LNCAP (cell line): ENCODE data around the gene AHNAK2.

Experiments used
- TF ChIP-seq, protein P1 (sequence below): fragments of 450-650 bp; IDR thresholded peaks from 2 replicates; pipeline ENCODE4 v1.5.1; 2017; ENCODE audit warnings: mild to moderate bottlenecking

AHNAK2 gene

DNA sequence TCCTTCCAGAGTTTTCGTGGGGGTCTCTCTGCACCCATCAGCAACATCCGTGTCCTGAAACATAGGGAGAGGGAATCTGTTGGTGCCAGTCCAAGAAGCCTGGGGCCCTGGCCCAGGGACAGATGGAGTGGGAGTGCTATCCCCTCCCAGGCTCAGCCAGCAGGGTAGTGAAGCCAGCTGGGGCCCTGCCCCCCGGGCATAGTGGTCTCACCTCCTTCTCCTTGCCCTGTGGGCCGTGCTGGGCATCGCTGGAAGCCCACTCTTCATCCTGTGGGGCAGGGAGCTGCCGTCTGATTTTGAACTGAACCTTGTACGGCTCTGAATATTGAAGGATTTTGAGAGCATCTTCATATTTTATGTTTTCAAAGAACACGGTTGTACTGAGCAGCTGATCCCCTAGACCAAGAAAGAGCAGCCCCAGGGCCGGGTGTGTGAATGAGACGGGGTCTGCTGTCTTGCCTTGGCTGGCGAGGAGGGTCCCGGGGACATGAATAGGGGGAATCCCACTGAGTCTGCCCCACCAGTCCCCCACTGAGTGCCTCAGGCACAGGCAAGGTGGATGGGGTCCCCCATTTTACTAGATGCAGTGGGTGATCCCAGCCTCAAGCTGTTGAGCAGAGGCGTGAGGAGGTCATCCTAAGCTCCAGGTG is 23.3 kb downstream of the AHNAK2 start:
- TF ChIP-seq, protein P1, sequence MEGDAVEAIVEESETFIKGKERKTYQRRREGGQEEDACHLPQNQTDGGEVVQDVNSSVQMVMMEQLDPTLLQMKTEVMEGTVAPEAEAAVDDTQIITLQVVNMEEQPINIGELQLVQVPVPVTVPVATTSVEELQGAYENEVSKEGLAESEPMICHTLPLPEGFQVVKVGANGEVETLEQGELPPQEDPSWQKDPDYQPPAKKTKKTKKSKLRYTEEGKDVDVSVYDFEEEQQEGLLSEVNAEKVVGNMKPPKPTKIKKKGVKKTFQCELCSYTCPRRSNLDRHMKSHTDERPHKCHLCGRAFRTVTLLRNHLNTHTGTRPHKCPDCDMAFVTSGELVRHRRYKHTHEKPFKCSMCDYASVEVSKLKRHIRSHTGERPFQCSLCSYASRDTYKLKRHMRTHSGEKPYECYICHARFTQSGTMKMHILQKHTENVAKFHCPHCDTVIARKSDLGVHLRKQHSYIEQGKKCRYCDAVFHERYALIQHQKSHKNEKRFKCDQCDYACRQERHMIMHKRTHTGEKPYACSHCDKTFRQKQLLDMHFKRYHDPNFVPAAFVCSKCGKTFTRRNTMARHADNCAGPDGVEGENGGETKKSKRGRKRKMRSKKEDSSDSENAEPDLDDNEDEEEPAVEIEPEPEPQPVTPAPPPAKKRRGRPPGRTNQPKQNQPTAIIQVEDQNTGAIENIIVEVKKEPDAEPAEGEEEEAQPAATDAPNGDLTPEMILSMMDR: no peak

DNA sequence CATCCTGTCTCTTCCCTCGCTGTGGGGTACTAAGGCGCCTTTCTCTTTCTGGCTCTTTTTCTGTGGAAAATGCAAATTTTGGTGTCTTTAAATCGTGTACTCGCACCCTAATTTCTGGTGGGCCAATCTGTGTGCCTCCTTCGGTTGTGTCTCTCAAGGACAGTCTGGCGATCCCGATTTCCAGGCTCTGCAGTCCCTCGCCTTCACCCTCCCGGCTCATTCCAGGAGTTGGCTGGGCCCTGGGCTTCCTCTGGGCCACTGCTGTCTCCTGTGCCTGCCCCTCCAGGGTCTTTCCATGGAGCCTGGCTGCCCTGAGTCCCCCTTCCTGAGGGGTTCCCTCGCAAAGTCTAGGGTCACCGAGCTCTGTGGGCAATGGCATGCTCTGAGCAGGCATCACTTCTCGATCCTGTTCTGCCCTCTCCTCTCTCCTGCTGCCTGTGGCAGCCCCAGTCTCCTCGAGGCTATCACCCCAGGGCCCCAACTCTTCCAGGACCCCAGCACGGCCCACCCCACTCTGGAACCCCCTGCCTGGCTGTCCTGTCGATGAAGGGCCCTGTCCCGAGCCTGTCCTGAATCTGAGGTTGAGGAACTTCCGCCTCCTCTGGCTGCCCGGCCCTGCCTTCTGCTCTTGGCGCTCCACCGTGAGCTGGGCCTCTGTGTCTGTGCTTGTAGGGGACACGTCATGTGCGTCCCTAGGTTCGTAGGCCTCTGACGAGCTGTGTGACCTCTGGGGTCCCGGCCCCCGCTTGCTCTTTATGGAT is 24.1 kb downstream of the AHNAK2 start:
- TF ChIP-seq, protein P1: no peak

DNA sequence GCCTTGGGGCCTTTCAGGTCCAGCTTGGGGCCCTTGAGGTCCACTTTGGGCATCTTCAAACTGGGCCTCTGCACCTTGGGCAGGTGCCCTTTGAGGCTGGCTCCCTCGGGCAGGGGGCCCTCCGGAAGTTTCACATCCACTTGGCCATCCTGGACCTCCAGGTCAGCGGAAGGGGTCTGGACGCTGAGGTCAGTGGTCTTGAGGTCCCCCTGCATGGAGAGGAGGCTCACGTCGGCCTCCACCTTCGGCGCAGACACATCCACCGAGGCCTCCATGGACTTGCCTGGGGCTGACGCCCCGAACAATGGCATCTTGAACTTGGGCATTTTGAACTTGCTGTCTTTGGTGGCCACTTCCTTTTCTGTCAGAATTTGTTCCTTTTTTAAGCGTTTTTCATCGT is 25.1 kb downstream of the AHNAK2 start:
- TF ChIP-seq, protein P1: no peak

DNA sequence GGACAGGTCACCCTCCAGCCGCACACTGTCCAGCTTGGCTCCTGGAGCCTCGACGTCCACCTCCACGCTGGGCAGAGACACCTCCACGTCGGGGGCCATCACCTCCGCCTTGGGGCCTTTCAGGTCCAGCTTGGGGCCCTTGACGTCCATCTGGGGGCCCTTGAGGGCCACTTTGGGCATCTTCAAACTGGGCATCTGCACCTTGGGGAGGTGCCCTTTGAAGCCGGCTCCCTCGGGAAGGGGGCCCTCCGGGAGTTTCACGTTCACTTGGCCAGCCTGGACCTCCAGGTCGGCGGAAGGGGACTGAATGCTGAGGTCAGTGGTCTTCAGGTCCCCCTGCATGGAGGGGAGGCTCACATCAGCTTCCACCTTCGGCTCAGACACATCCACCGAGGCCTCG is 28.2 kb downstream of the AHNAK2 start:
- TF ChIP-seq, protein P1: no peak

DNA sequence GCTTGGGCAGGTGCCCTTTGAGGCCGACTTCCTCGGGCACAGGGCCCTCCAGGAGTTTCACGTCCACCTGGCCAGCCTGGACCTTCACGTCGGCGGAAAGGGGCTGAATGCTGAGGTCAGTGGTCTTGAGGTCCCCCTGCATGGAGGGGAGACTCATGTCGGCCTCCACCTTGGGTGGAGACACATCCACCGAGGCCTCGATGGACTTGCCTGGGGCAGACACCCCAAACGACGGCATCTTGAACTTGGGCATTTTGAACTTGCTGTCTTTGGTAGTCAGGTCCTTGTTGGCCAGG is 29.5 kb downstream of the AHNAK2 start:
- TF ChIP-seq, protein P1: no peak

DNA sequence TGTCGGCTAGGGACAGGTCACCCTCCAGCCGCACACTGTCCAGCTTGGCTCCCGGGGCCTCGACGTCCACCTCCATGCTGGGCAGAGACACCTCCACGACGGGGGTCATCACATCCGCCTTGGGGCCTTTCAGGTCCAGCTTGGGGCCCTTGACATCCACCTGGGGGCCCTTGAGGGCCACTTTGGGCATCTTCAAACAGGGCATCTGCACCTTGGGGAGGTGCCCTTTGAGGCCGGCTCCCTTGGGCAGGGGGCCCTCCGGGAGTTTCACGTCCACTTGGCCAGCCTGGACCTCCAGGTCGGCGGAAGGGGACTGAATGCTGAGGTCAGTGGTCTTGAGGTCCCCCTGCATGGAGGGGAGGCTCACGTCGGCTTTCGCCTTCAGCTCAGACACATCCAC is 35.6 kb downstream of the AHNAK2 start:
- TF ChIP-seq, protein P1: no peak

DNA sequence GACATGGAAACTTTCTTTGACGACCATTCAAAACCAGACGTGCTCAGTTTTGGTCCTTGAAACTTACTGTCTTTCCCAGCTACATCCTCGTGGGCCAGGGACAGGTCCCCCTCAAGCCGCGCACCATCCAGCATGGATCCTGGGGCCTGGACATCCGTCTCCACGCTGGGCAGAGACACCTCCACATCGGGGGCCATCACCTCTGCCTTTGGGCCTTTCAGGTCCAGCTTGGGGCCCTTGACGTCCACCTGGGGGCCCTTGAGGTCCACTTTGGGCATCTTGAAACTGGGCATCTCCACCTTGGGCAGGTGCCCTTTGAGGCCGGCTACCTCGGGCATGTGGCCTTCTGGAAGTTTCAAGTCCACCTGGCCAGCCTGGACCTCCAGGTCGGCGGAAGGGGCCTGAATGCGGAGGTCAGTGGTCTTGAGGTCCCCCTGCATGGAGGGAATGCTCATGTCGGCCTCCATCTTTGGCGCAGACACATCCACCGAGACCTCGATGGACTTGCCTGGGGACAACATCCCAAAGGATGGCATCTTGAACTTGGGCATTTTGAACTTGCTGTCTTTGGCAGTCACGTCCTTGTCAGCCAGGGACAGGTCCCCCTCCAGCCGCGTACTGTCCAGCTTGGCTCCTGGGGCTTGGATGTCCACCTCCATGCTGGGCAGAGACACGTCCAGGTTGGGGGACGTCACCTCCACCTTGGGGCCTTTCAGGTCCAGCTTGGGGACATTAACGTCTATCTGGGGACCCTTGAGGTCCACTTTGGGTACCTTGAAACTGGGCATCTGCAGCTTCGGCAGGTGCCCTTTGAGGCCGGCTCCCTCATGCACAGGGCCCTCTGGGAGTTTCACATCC is 36.4 kb downstream of the AHNAK2 start:
- TF ChIP-seq, protein P1: no peak
